SK-N-SH treated with all-trans-retinoic acid at 6 μM for 48 hours (cell line): ENCODE data around the gene ASIC3.

Source experiments
- ATAC-seq: fragments of 200-7000 bp; cut with Tn5 transposase; 3 replicates; pipeline ENCODE4 v1.9.1; 2020; ENCODE audit warnings: mild to moderate bottlenecking, moderate library complexity
- ARNTL ChIP-seq: fragments of 450-650 bp; formaldehyde crosslinking; IDR thresholded peaks from 2 replicates; pipeline ENCODE4 v1.5.0; 2020; ENCODE audit warnings: low read depth, mild to moderate bottlenecking, moderate library complexity, borderline replicate concordance
- BACH2 ChIP-seq: fragments of 250-450 bp; sonication (Bioruptor Pico); IDR thresholded peaks from 2 replicates; pipeline ENCODE4 v1.9.0; 2021; ENCODE audit warnings: mild to moderate bottlenecking, borderline replicate concordance
- CREB5 ChIP-seq: fragments of 250-450 bp; sonication (Bioruptor Pico); IDR thresholded peaks from 2 replicates; pipeline ENCODE4 v1.5.1; 2020; ENCODE audit warnings: low read depth, mild to moderate bottlenecking, moderate library complexity
- CSDC2 ChIP-seq: fragments of 250-450 bp; sonication (Bioruptor Pico); IDR thresholded peaks from 2 replicates; pipeline ENCODE4 v1.5.0; 2020; ENCODE audit warnings: mild to moderate bottlenecking, moderate library complexity
- GLIS3 ChIP-seq: fragments of 250-450 bp; sonication (Bioruptor Pico); IDR thresholded peaks from 2 replicates; pipeline ENCODE4 v1.5.0; 2020; ENCODE audit warnings: mild to moderate bottlenecking, moderate library complexity
- ISL1 ChIP-seq: fragments of 250-450 bp; sonication (Bioruptor Pico); IDR thresholded peaks from 2 replicates; pipeline ENCODE4 v2.1.2; 2022; ENCODE audit warnings: mild to moderate bottlenecking, moderate library complexity
- OSR1 ChIP-seq: fragments of 250-450 bp; sonication (Bioruptor Pico); IDR thresholded peaks from 2 replicates; pipeline ENCODE4 v1.8.0; 2022; ENCODE audit warnings: moderate library complexity, mild to moderate bottlenecking, inconsistent platforms
- POU6F1 ChIP-seq: fragments of 250-450 bp; sonication (Bioruptor Pico); IDR thresholded peaks from 2 replicates; pipeline ENCODE4 v1.8.0; 2021; ENCODE audit warnings: low read depth, mild to moderate bottlenecking, moderate library complexity, borderline replicate concordance
- PPARA ChIP-seq: fragments of 250-450 bp; sonication (Bioruptor Pico); IDR thresholded peaks from 2 replicates; pipeline ENCODE4 v1.5.0; 2020; ENCODE audit warnings: mild to moderate bottlenecking, borderline replicate concordance
- SNAI2 ChIP-seq: fragments of 250-450 bp; sonication (Bioruptor Pico); IDR thresholded peaks from 2 replicates; pipeline ENCODE4 v1.5.0; 2020; ENCODE audit warnings: mild to moderate bottlenecking, moderate library complexity
- TCF4 ChIP-seq: fragments of 250-450 bp; sonication (Bioruptor Pico); IDR thresholded peaks from 2 replicates; pipeline ENCODE4 v1.8.0; 2021; ENCODE audit warnings: mild to moderate bottlenecking, moderate library complexity, borderline replicate concordance
- TSHZ2 ChIP-seq: fragments of 250-450 bp; sonication (Bioruptor Pico); IDR thresholded peaks from 2 replicates; pipeline ENCODE4 v1.5.0; 2020; ENCODE audit warnings: mild to moderate bottlenecking, moderate library complexity
- ZC3H10 ChIP-seq: fragments of 250-450 bp; sonication (Bioruptor Pico); IDR thresholded peaks from 2 replicates; pipeline ENCODE4 v1.5.1; 2021; ENCODE audit warnings: mild to moderate bottlenecking, moderate library complexity
- ZFP3 ChIP-seq: fragments of 250-450 bp; sonication (Bioruptor Pico); IDR thresholded peaks from 2 replicates; pipeline ENCODE4 v1.5.0; 2020; ENCODE audit warnings: mild to moderate bottlenecking, moderate library complexity
- ZFP30 ChIP-seq: fragments of 450-650 bp; formaldehyde crosslinking; IDR thresholded peaks from 2 replicates; pipeline ENCODE4 v1.5.0; 2022; ENCODE audit warnings: mild to moderate bottlenecking, moderate library complexity
- ZNF565 ChIP-seq: fragments of 450-650 bp; formaldehyde crosslinking; conservative IDR thresholded peaks from 2 replicates; pipeline ENCODE4 v1.5.0; 2020; ENCODE audit warnings: low read depth, mild to moderate bottlenecking, moderate library complexity
- ZNF8 ChIP-seq: fragments of 450-650 bp; formaldehyde crosslinking; IDR thresholded peaks from 2 replicates; pipeline ENCODE4 v1.5.0; 2020; ENCODE audit warnings: mild to moderate bottlenecking, moderate library complexity
- TF ChIP-seq, protein P1 (sequence below): fragments of 250-450 bp; sonication (Bioruptor Pico); IDR thresholded peaks from 2 replicates; pipeline ENCODE4 v1.8.0; 2020; ENCODE audit warnings: mild to moderate bottlenecking, moderate library complexity, borderline replicate concordance

ASIC3 gene

DNA sequence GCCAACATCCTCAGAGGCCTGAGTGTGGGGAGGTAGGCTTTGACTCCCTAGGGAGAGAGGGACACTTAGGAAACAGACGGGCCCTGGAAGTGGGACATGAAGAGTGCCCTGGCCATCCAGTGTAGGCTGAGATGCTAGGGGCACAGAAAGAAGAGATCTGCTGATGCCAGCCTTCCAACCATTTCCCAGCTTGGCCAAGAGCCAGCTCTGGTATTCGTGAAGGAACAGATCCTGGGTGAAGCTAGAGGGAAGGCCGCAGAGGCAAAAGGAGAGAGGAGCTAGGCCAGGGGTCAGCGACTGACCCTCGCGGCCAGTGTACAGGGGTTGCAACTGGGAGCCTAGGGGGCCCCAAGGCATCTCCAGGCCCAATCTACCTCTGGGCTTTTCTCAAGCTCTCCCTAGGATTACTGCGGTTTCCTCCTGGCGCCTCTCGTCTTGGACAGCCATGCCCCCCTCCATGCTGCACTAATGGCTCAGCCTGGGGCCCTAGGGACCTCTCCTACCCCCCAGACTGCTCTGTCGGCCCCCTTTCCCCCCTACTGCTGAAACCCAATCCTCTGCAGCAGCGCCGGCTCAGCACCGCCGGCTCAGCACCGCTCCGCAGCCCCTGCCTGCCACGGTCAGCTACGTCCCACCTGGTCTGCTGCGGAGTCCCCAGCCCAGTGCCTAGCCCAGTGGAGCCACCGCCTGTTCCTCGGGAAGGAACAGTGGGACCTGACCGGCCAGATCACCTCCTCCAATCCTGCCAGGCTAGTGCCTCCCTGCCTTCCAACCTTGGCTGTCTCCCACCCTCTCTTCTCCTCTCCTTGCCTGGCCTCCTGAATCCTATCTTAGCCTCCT, at the start of gene ASIC3:
ASIC3 (plus strand) TSS at position 556 of the 840 bp plus-strand sequence. CDS start 355 bp downstream, outside the sequence.
- ATAC-seq: peak; percentile 1

GRCh38 chr7:150999001-150999400, 49.3 kb upstream of the ASIC3 start:
- no peak for TF ChIP-seq ZFP30
- no peak for TF ChIP-seq SNAI2 (CRISPR knock-in tag)
- TF ChIP-seq ZC3H10 (CRISPR knock-in tag): no peak
- no peak for TF ChIP-seq ZNF565 (CRISPR knock-in tag)
- TF ChIP-seq ISL1 (CRISPR knock-in tag): no peak
- TF ChIP-seq BACH2 (CRISPR knock-in tag): no peak
- no peak for TF ChIP-seq TCF4 (CRISPR knock-in tag)
- TF ChIP-seq POU6F1 (CRISPR knock-in tag): no peak
- no peak for TF ChIP-seq OSR1
- ATAC-seq: no peak

More for the DNA sequence above, at the start of gene ASIC3:
- no peak for TF ChIP-seq ZNF565 (CRISPR knock-in tag)
- TF ChIP-seq, protein P1, sequence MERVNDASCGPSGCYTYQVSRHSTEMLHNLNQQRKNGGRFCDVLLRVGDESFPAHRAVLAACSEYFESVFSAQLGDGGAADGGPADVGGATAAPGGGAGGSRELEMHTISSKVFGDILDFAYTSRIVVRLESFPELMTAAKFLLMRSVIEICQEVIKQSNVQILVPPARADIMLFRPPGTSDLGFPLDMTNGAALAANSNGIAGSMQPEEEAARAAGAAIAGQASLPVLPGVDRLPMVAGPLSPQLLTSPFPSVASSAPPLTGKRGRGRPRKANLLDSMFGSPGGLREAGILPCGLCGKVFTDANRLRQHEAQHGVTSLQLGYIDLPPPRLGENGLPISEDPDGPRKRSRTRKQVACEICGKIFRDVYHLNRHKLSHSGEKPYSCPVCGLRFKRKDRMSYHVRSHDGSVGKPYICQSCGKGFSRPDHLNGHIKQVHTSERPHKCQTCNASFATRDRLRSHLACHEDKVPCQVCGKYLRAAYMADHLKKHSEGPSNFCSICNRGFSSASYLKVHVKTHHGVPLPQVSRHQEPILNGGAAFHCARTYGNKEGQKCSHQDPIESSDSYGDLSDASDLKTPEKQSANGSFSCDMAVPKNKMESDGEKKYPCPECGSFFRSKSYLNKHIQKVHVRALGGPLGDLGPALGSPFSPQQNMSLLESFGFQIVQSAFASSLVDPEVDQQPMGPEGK (CRISPR knock-in tag): no peak
- TF ChIP-seq ZC3H10 (CRISPR knock-in tag): no peak
- TF ChIP-seq ARNTL (CRISPR knock-in tag): no peak
- no peak for TF ChIP-seq GLIS3 (CRISPR knock-in tag)

GRCh38 chr7:150999497-151000230, 48.7 kb upstream of the ASIC3 start:
- ATAC-seq: no peak
- TF ChIP-seq BACH2 (CRISPR knock-in tag) (no peak), ZFP3 (CRISPR knock-in tag) (no peak), ISL1 (CRISPR knock-in tag) (no peak), TCF4 (CRISPR knock-in tag) (no peak), CREB5 (no peak), ZNF565 (CRISPR knock-in tag) (no peak), POU6F1 (CRISPR knock-in tag) (no peak), PPARA (no peak), TSHZ2 (no peak), ZNF8 (CRISPR knock-in tag) (no peak), CSDC2 (no peak), ZC3H10 (CRISPR knock-in tag) (no peak)
- TF ChIP-seq, protein P1 (CRISPR knock-in tag): no peak
